SH-SY5Y (cell line): ENCODE results near the gene VTI1A.

Experiments used
- GATA2 ChIP-seq: IDR thresholded peaks from 2 replicates; pipeline ENCODE4 v1.6.1; 2011; ENCODE audit warnings: mild to moderate bottlenecking, low read depth, low read length
- GATA3 ChIP-seq: IDR thresholded peaks from 2 replicates; pipeline ENCODE4 v1.6.1; 2011; ENCODE audit warnings: low read depth, mild to moderate bottlenecking, low read length, moderate library complexity

- TF ChIP-seq GATA2, result no peak
- no peak for TF ChIP-seq GATA3
Measured at GRCh38 chr10:112484399-112484798, 37.4 kb downstream of the VTI1A start.
